Tibial artery (tissue), 4 donors: ENCODE measurements around the gene BTG4.

Source experiments
- DNase-seq, 2 donors: peaks; one replicate each; pipeline ENCODE4 v3.0.0-alpha.2; 2019
- H3K27ac ChIP-seq, 2 donors: fragments of 200-600 bp; sonication (generic) in 1 of 2; 1 replicate in 1 of 2; 2 replicates in 1 of 2; pipeline ENCODE4 v1.5.1; 2018 to 2019; ENCODE audit warnings: mild to moderate bottlenecking in 1 of 2
- H3K27me3 ChIP-seq, 2 donors: fragments of 200-600 bp; sonication (generic) in 1 of 2; one replicate each; pipeline versions ENCODE4 v1.5.1 to v1.6.0; 2016 to 2019
- H3K36me3 ChIP-seq, 3 donors: fragments of 200-600 bp; sonication (generic) in 2 of 3; one replicate each; pipeline ENCODE4 v1.5.1; 2016 to 2019; ENCODE audit warnings: mild to moderate bottlenecking in 2 of 3
- H3K4me1 ChIP-seq, 4 donors: fragments of 200-600 bp; sonication (generic) in 2 of 4; 1 replicate in 3 of 4; 2 replicates in 1 of 4; pipeline ENCODE4 v1.5.1; 2016 to 2019
- H3K4me3 ChIP-seq, 2 donors: fragments of 200-600 bp; sonication (generic) in 1 of 2; 1 replicate in 1 of 2; 2 replicates in 1 of 2; pipeline ENCODE4 v1.5.1; 2018 to 2019; ENCODE audit warnings: mild to moderate bottlenecking in 2 of 2
- H3K9me3 ChIP-seq, 3 donors: fragments of 200-600 bp; sonication (generic) in 1 of 3; one replicate each; pipeline ENCODE4 v1.5.1; 2016 to 2019
- CTCF ChIP-seq, 2 experiments: fragments of 200-600 bp in 1 of 2; fragments of 450-650 bp in 1 of 2; IDR thresholded peaks; one replicate each; pipeline ENCODE4 v1.5.1; 2017 to 2019; ENCODE audit warnings: antibody characterized with exemption in 2 of 2, mild to moderate bottlenecking in 1 of 2, moderate library complexity in 1 of 2
- intact Hi-C: fragments of 100-400 bp; cut with DNase I; formaldehyde crosslinking; loops from one replicate; pipeline ENCODE4 v1.15.0; 2023; ENCODE audit warnings: low total_unique reads

Gene BTG4

DNA sequence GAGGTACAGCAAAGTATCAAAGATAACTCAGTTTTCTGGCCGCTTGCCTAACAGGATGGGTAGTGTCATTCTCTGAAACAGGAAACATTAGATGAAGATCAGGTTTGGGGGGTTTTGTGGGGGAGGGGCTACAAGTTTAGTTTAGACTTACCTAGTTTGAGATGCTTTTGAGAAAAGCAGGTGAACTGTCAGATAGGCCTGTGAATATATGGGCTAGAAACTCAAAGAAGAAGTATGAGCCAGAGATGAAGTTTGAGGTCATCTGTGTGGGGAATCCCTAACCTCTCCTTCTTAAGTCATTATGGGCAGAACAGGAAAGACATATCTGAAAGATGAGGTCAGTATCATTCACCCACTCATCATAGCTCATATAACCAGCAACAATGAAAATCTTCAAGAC is 14.3 kb upstream of the BTG4 start:
- Histone ChIP-seq H3K4me1 (no peaks in the 10 kb centered on the region), H3K36me3 (no peaks in the 10 kb centered on the region), H3K27me3 (no peaks in the 10 kb centered on the region), H3K27ac (no peak overlapping the region), H3K9me3 (no peaks in the 10 kb centered on the region), H3K4me3 (no peak overlapping the region)
- no peak for TF ChIP-seq CTCF (IDR thresholded peaks at IDR 0.05)
- intact Hi-C loops, result no loop called here
- no peak for DNase-seq

DNA sequence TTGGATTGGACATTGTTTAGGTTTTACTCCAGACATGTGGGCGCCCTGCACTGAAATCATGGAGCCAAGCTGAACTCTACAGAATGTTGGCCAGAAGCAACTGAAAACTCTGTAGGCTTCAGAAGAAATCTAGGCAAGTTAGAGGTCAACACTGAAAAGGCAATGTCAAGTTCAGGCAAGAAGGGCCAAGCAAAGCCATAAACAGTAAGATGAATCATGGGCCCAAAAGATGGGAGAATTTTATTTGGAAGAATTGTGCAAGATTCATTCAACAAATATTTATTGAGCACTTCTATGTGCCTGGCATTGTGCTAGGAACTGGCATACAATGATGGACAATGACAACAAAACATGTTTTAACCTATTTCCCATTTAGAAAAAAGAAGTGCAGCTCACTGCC is 13.3 kb upstream of the BTG4 start:
- intact Hi-C loops, result no loop called here
- Histone ChIP-seq H3K4me1 (no peaks in the 10 kb centered on the region), H3K27me3 (no peaks in the 10 kb centered on the region), H3K9me3 (no peaks in the 10 kb centered on the region), H3K36me3 (no peaks in the 10 kb centered on the region), H3K27ac (no peak overlapping the region), H3K4me3 (no peak overlapping the region)
- no peak for DNase-seq
- no peak for TF ChIP-seq CTCF (IDR thresholded peaks at IDR 0.05)

- intact Hi-C loops, result no loop called here
- H3K4me3 ChIP-seq, result no peak overlapping the region
- H3K27ac ChIP-seq, result no peak overlapping the region
- H3K9me3 ChIP-seq, result no peaks in the 10 kb centered on the region
- H3K27me3 ChIP-seq, result no peaks in the 10 kb centered on the region
- no peaks in the 10 kb centered on the region for H3K4me1 ChIP-seq
- no peaks in the 10 kb centered on the region for H3K36me3 ChIP-seq
- DNase-seq, result no peak
- no peak for TF ChIP-seq CTCF (IDR thresholded peaks at IDR 0.05)
These were observed 11.9 kb upstream of the BTG4 start for GRCh38 chr11:111524056-111524455.

DNA sequence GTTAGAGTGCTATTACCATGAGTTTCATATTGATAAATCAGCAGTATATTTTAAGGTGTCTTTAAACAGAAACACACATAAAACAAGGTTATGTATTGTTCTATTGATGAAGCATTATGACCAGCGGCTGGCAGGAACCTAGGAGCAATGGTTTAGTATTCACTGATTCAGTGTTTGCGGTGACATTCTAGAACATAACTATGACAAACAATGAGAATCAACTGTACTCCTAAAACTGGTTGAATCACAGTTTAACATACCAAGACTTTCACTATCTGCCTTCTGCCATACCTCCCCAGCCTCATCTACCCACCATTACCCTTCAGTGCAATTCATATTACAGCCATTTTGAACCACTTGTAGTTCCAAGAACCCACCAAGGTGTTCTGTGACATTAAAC is 11.2 kb upstream of the BTG4 start:
- DNase-seq, result no peak
- intact Hi-C loops, result no loop called here
- H3K4me1 ChIP-seq, result no peaks in the 10 kb centered on the region
- no peak overlapping the region for H3K27ac ChIP-seq
- no peak for TF ChIP-seq CTCF (IDR thresholded peaks at IDR 0.05)
- H3K4me3 ChIP-seq, result no peak overlapping the region
- H3K36me3 ChIP-seq, result no peaks in the 10 kb centered on the region
- H3K9me3 ChIP-seq, result no peaks in the 10 kb centered on the region
- no peaks in the 10 kb centered on the region for H3K27me3 ChIP-seq

DNA sequence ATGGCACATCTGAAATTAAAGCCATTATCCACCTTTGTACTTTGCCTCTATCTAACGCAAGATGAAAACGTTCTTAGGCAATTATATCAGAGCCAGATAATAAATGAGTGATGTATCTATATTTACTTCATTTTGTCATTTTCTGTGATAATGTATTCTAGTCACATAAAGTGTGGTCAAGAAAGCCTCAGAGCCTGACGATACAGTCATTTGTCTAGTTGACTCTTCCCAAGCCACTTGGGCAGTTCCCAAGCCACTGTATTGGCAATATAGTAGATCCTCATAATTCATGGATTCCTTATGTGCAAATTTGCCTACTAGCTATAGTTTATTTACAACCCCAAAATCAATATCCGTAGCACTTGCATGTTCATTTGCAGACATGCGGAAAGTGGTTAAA is 10.2 kb upstream of the BTG4 start:
- no peaks in the 10 kb centered on the region for H3K4me1 ChIP-seq

More for the DNA sequence above, 10.2 kb upstream of the BTG4 start:
- no peaks in the 10 kb centered on the region for H3K9me3 ChIP-seq
- no peak for TF ChIP-seq CTCF (IDR thresholded peaks at IDR 0.05)
- no peak overlapping the region for H3K4me3 ChIP-seq
- no peaks in the 10 kb centered on the region for H3K27me3 ChIP-seq
- H3K36me3 ChIP-seq, result no peaks in the 10 kb centered on the region
- intact Hi-C loops, result no loop called here
- no peak for DNase-seq
- H3K27ac ChIP-seq, result no peak overlapping the region
